ENCODE measurements around the gene TOP1. TPM values are rescaled to one million over a fixed set of nuclear protein-coding genes. Genes with fewer than 3 reads are reported as not detected.

TOP1 gene
- polyA plus RNA-seq, 3 donors, result 6.9 to 11.5 (median 11.5) TPM

- Mint-ChIP-seq H3K36me3 (peaks cover 73 to 88% of the 10 kb centered on the region in 2 donors), H3K27ac (no peak overlapping the region), H3K4me1 (no peaks in the 10 kb centered on the region), H3K27me3 (ENCODE audit: low read depth in 3 of 3) (no peaks in the 10 kb centered on the region), H3K9me3 (no peaks in the 10 kb centered on the region), H3K4me3 (no peak overlapping the region)
- Histone ChIP-seq H2AFZ (ENCODE audit: insufficient read depth, low read depth, low read length, poor library complexity, severe bottlenecking) (no peak overlapping the region), H4K20me1 (ENCODE audit: insufficient read depth, low read length) (peaks cover 27% of the 10 kb centered on the region), H3K4me2 (replicated peaks; ENCODE audit: extremely low read depth, low read length, poor library complexity, severe bottlenecking) (no peak overlapping the region), H3K9ac (ENCODE audit: insufficient read depth, low read length, poor library complexity, severe bottlenecking) (no peak overlapping the region), H3K4me3 (replicated peaks in 1 of 3; ENCODE audit: low read depth in 2 of 3, low read length in 3 of 3) (no peak overlapping the region), H3K27me3 (ENCODE audit: control insufficient read depth in 2 of 2, insufficient read depth in 2 of 2, low read length in 2 of 2) (no peaks in the 10 kb centered on the region), H3K4me1 (ENCODE audit: control insufficient read depth in 1 of 2, insufficient read depth in 2 of 2, low read length in 2 of 2) (peaks cover under 1% of the 10 kb centered on the region in 2 donors), H3K36me3 (replicated peaks in 1 of 2; ENCODE audit: control insufficient read depth in 1 of 2, insufficient read depth in 2 of 2, low read length in 2 of 2) (peaks cover 53 to 90% of the 10 kb centered on the region in 2 donors), H3K27ac (ENCODE audit: low read depth in 1 of 2, low read length in 2 of 2) (no peak overlapping the region), H3K79me2 (ENCODE audit: insufficient read depth, low read length) (no peaks in the 10 kb centered on the region), H3K9me3 (replicated peaks in 1 of 2; ENCODE audit: control insufficient read depth in 1 of 2, insufficient read depth in 1 of 2, low read length in 2 of 2) (no peaks in the 10 kb centered on the region)
- no peak for DNase-seq
- intact Hi-C loops (cut with micrococcal nuclease), result loop anchor here in 1 of 2 donors (5.0 to 10.0 kb wide), 2 partner anchors 57 to 100 kb away; no protein-coding TSS in a partner anchor
- TF ChIP-seq CTCF (IDR thresholded peaks at IDR 0.05), result no peak
- 83% methylated on average over 1 of the region's 4 CpGs for WGBS (ENCODE audit: insufficient coverage)
These were observed 63.3 kb downstream of the TOP1 start for GRCh38 chr20:41091927-41092326.

- Mint-ChIP-seq H3K36me3 (peaks cover 79 to 90% of the 10 kb centered on the region in 2 donors), H3K9me3 (no peaks in the 10 kb centered on the region), H3K4me1 (peaks cover 2% of the 10 kb centered on the region), H3K27ac (peak overlapping the region in 6 of 7 donors; percentile 7 to 81 (median 64)), H3K27me3 (ENCODE audit: low read depth in 3 of 3) (no peaks in the 10 kb centered on the region), H3K4me3 (no peak overlapping the region)
- no peak for DNase-seq
- Histone ChIP-seq H2AFZ (ENCODE audit: insufficient read depth, low read depth, low read length, poor library complexity, severe bottlenecking) (no peak overlapping the region), H3K79me2 (ENCODE audit: insufficient read depth, low read length) (no peaks in the 10 kb centered on the region), H3K4me2 (replicated peaks; ENCODE audit: extremely low read depth, low read length, poor library complexity, severe bottlenecking) (no peak overlapping the region), H3K4me3 (replicated peaks in 1 of 3; ENCODE audit: low read depth in 2 of 3, low read length in 3 of 3) (no peak overlapping the region), H3K27ac (ENCODE audit: low read depth in 1 of 2, low read length in 2 of 2) (peak overlapping the region in 1 of 2 donors; percentile 55), H3K9me3 (replicated peaks in 1 of 2; ENCODE audit: control insufficient read depth in 1 of 2, insufficient read depth in 1 of 2, low read length in 2 of 2) (no peaks in the 10 kb centered on the region), H4K20me1 (ENCODE audit: insufficient read depth, low read length) (peaks cover 36% of the 10 kb centered on the region), H3K4me1 (ENCODE audit: control insufficient read depth in 1 of 2, insufficient read depth in 2 of 2, low read length in 2 of 2) (no peaks in the 10 kb centered on the region), H3K27me3 (ENCODE audit: control insufficient read depth in 2 of 2, insufficient read depth in 2 of 2, low read length in 2 of 2) (no peaks in the 10 kb centered on the region), H3K9ac (ENCODE audit: insufficient read depth, low read length, poor library complexity, severe bottlenecking) (no peak overlapping the region), H3K36me3 (replicated peaks in 1 of 2; ENCODE audit: control insufficient read depth in 1 of 2, insufficient read depth in 2 of 2, low read length in 2 of 2) (peaks cover 72 to 90% of the 10 kb centered on the region in 2 donors)
- TF ChIP-seq CTCF (IDR thresholded peaks at IDR 0.05), result no peak
- intact Hi-C loops (cut with micrococcal nuclease), result loop anchor here (1.0 to 10.0 kb wide), 4 partner anchors 60 to 126 kb away; no protein-coding TSS in a partner anchor
- 100% methylated on average over 2 of the region's 2 CpGs for WGBS (ENCODE audit: insufficient coverage)
These were observed 65.9 kb downstream of the TOP1 start for GRCh38 chr20:41094353-41095055.

All from CD14-positive monocyte (primary cell).